Ovary (tissue), 3 donors: ENCODE data around the gene PCDHB14.
"Not testable (repeated sequence)": the region's sequence is repeated elsewhere in the genome, so short reads cannot be mapped to it uniquely, and the experiment has no call there.

Experiments
- CTCF ChIP-seq, 3 donors: fragments of 450-650 bp in 2 of 3; fragments of 200-600 bp in 1 of 3; IDR thresholded peaks; one replicate each; pipeline versions ENCODE4 v1.5.1 to v1.8.0; 2016 to 2022; ENCODE audit warnings: antibody characterized with exemption in 3 of 3, mild to moderate bottlenecking in 1 of 3
- EP300 ChIP-seq: sonication (generic); formaldehyde crosslinking; IDR thresholded peaks from one replicate; pipeline ENCODE4 v1.6.1; 2017; ENCODE audit warnings: antibody characterized with exemption
- POLR2A ChIP-seq: fragments of 450-650 bp; IDR thresholded peaks from one replicate; pipeline ENCODE4 v1.6.1; 2017; ENCODE audit warnings: antibody characterized with exemption, mild to moderate bottlenecking, moderate library complexity
- donor health status: DM: no; HTN: no; CAD: no.

DNA sequence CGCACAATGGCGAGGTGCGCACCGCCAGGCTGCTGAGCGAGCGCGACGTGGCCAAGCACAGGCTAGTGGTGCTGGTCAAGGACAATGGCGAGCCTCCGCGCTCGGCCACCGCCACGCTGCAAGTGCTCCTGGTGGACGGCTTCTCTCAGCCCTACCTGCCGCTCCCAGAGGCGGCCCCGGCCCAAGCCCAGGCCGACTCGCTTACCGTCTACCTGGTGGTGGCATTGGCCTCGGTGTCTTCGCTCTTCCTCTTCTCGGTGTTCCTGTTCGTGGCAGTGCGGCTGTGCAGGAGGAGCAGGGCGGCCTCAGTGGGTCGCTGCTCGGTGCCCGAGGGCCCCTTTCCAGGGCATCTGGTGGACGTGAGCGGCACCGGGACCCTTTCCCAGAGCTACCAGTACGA is 24.3 kb downstream of the PCDHB14 start:
- not testable (repeated sequence) for TF ChIP-seq CTCF (IDR thresholded peaks at IDR 0.05); EP300; POLR2A
